B cell (primary cell): Measurements from ENCODE around the gene HS2ST1. TPM values are rescaled to one million over a fixed set of nuclear protein-coding genes. Genes with fewer than 3 reads are reported as not detected.

Experiments
- ATAC-seq: fragments of 200-7000 bp; cut with Tn5 transposase; one replicate; pipeline ENCODE4 v1.10.0; 2021; ENCODE audit warnings: low read depth, mild to moderate bottlenecking, moderate number of reproducible peaks, moderate library complexity
- CTCF ChIA-PET: fragments of 350-600 bp; sonication (Branson Sonifier 250); formaldehyde crosslinking; loops from one replicate; lab custom pipeline; 2021; ENCODE audit warnings: antibody characterized with exemption, inconsistent platforms; lab: Charles Lee
- POLR2A ChIA-PET: fragments of 350-600 bp; sonication (Branson Sonifier 250); formaldehyde crosslinking; loops from one replicate; lab custom pipeline; 2021; ENCODE audit warnings: antibody characterized with exemption; lab: Charles Lee
- DNase-seq: peaks from one replicate; pipeline ENCODE4 v3.0.0; 2013
- H2AFZ ChIP-seq: 2 replicates; pipeline ENCODE4 v1.6.1; 2012; ENCODE audit warnings: mild to moderate bottlenecking, low read depth, low read length; ENCODE audit not compliant: insufficient read depth, poor library complexity, severe bottlenecking
- H3K27ac ChIP-seq, 2 donors: 1 replicate in 1 of 2; 2 replicates in 1 of 2; pipeline ENCODE4 v1.5.1; 2012 to 2013; ENCODE audit warnings: low read length in 2 of 2, mild to moderate bottlenecking in 2 of 2, moderate library complexity in 1 of 2
- H3K27me3 ChIP-seq, 4 experiments: fragments of 200-600 bp in 1 of 4; sonication (generic) in 1 of 4; replicated peaks in 1 of 4; 1 replicate in 2 of 4; 2 replicates in 2 of 4; pipeline versions ENCODE4 v1.6.1 to v1.7.0; 2013 to 2016; ENCODE audit warnings: low read length in 3 of 4, mild to moderate bottlenecking in 2 of 4, mixed read lengths in 1 of 4, moderate library complexity in 1 of 4; ENCODE audit not compliant: insufficient read depth in 4 of 4, control insufficient read depth in 3 of 4; ENCODE audit errors: control extremely low read depth in 1 of 4
- H3K36me3 ChIP-seq, 2 experiments: replicated peaks in 1 of 2; 1 replicate in 1 of 2; 2 replicates in 1 of 2; pipeline versions ENCODE4 v1.6.1 to v1.7.1; 2013; ENCODE audit warnings: low read length in 1 of 2; ENCODE audit not compliant: insufficient read depth in 2 of 2, control insufficient read depth in 1 of 2; ENCODE audit errors: control extremely low read depth in 1 of 2, extremely low read depth in 1 of 2
- H3K4me1 ChIP-seq, 2 donors: fragments of 200-600 bp in 1 of 2; sonication (generic) in 1 of 2; 1 replicate in 1 of 2; 2 replicates in 1 of 2; pipeline versions ENCODE4 v1.5.1 to v1.6.1; 2013 to 2017; ENCODE audit warnings: low read length in 2 of 2; ENCODE audit not compliant: control insufficient read depth in 2 of 2, insufficient read depth in 2 of 2
- H3K4me2 ChIP-seq: replicated peaks from 2 replicates; pipeline ENCODE3; 2012; ENCODE audit warnings: mild to moderate bottlenecking, low read depth, low read length; ENCODE audit not compliant: poor library complexity, severe bottlenecking
- H3K4me3 ChIP-seq, 5 experiments: fragments of 200-600 bp in 1 of 5; sonication (generic) in 1 of 5; 1 replicate in 3 of 5; 2 replicates in 2 of 5; pipeline versions ENCODE4 v1.5.1 to v1.7.0; 2011 to 2016; ENCODE audit warnings: low read length in 4 of 5, mild to moderate bottlenecking in 4 of 5, low read depth in 2 of 5, control low read depth in 1 of 5, moderate library complexity in 1 of 5; ENCODE audit not compliant: insufficient read depth in 1 of 5; ENCODE audit errors: control extremely low read depth in 1 of 5, extremely low read depth in 1 of 5
- H3K79me2 ChIP-seq: fragments of 200-600 bp; sonication (generic); one replicate; pipeline ENCODE4 v1.6.0; 2016; ENCODE audit warnings: low read length; ENCODE audit not compliant: control insufficient read depth, insufficient read depth
- H3K9ac ChIP-seq: fragments of 200-600 bp; sonication (generic); 2 replicates; pipeline ENCODE4 v1.6.1; 2017; ENCODE audit warnings: mild to moderate bottlenecking, low read length, moderate library complexity
- H3K9me3 ChIP-seq, 3 donors: one replicate each; pipeline versions ENCODE4 v1.6.1 to v1.7.1; 2013; ENCODE audit warnings: low read length in 2 of 3; ENCODE audit not compliant: control insufficient read depth in 2 of 3, insufficient read depth in 1 of 3; ENCODE audit errors: control extremely low read depth in 1 of 3
- H4K20me1 ChIP-seq: 2 replicates; pipeline ENCODE4 v1.6.0; 2012; ENCODE audit warnings: mild to moderate bottlenecking, low read length; ENCODE audit not compliant: insufficient read depth, control insufficient read depth, poor library complexity, severe bottlenecking
- H3K27ac Mint-ChIP-seq: one replicate; pipeline ENCODE4 v1.8.0; 2021; ENCODE audit warnings: mixed read lengths
- H3K27me3 Mint-ChIP-seq: one replicate; pipeline ENCODE4 v1.8.0; 2021; ENCODE audit warnings: mixed read lengths
- H3K4me1 Mint-ChIP-seq: one replicate; pipeline ENCODE4 v1.8.0; 2021; ENCODE audit warnings: mixed read lengths
- H3K4me3 Mint-ChIP-seq: one replicate; pipeline ENCODE4 v1.8.0; 2021; ENCODE audit warnings: mixed read lengths
- H3K9me3 Mint-ChIP-seq: one replicate; pipeline ENCODE4 v1.8.0; 2022; ENCODE audit warnings: mixed read lengths; ENCODE audit not compliant: insufficient read depth
- EZH2 ChIP-seq: IDR thresholded peaks from 2 replicates; pipeline ENCODE4 v1.6.1; 2012; ENCODE audit warnings: borderline replicate concordance, low read depth, mild to moderate bottlenecking, moderate library complexity, low read length; ENCODE audit not compliant: insufficient read depth, poor library complexity, severe bottlenecking
- WGBS: methylation state at CpG from one replicate; pipeline ENCODE4 v1.1.5; 2013; ENCODE audit warnings: missing lambda C conversion rate; ENCODE audit not compliant: insufficient coverage; 5-methylcytosine and 5-hydroxymethylcytosine counted together
- intact Hi-C: fragments of 100-400 bp; cut with micrococcal nuclease; formaldehyde crosslinking; loops from one replicate; pipeline ENCODE4 v1.10.0; 2022
- polyA plus RNA-seq: library from polyadenylated mRNA; depleted of rRNA; stranded (reverse); fragments of >200 nt; gene quantifications from 2 replicates; pipeline ENCODE4 v1.2.3, GENCODE V29; 2012
- total RNA-seq, 2 donors: library from RNA; stranded (reverse); fragments of 120-200 nt in 1 of 2; gene quantifications; 1 replicate in 1 of 2; 2 replicates in 1 of 2; pipeline versions ENCODE4 v1.2.3 to v1.2.4, GENCODE V29; 2013 to 2022
- TF ChIP-seq, protein P1 (sequence below): fragments of 200-600 bp; IDR thresholded peaks from one replicate; pipeline ENCODE4 v1.8.0; 2022; ENCODE audit warnings: antibody characterized with exemption, mild to moderate bottlenecking

The HS2ST1 gene
- total and polyA plus RNA-seq, 2 donors (not counting 1 experiment from before 2014, with no cell fraction given): 3.0 to 16.9 TPM

DNA sequence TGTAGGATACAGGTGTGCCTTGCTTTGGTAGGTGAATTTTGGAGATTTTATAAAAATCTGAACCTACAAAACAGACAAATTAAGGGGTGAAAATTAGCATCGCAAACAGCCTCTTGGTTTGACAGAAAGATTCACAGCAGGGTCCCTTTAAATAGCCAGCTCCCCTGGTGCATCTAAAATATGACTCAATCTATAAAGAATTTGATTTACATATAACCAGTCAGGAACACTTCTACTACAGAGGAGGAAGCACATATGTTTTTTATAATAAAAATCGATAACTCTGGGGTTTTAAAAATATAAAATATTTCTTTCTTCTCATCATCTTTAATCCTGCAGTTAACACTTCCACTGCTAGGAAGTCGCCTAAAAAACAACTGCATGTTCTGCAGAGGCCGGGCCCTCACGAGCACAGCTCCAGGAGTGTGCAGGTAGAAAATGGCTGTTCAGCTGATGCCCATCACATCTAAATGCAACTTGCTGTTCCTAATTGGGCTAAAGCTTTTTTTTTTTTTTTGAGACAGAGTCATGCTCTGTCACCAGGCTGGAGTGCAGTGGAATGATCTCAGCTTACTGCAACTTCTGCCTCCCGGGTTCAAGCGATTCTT lies 203.4 kb downstream of the HS2ST1 start:
- H3K9me3 Mint-ChIP-seq: no peaks in the 10 kb centered on the region

DNA sequence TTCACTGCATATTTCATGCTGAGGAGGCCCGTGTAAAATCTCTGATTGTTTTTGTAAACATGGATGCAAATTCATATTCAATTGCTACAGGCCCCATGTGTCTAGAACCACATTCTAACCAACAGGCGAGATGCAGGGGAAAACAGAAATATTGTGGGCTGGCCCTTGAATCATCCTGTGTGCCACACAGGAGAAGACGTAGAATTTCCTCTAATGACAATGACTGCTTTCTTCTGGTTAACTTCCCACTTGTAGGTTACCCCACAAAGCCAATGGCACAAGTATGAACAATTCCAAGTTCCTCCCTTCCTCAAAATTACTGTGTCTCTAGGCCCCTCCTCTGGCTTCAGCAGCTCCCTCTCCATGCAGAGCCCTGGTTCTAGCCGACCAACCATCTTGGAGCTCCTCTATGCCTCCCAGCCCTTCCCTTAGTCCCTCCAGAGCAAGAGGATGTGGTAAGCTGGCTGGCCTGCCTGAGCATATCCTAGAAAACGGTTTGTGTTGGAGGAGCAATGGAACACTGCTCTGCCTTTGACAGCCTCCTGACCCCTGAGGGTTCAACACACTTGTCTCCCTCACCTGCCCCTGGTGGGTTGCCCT lies 205.2 kb downstream of the HS2ST1 start:
- no peaks in the 10 kb centered on the region for H3K9me3 Mint-ChIP-seq
- intact Hi-C loops: no loop called here
- ChIA-PET POLR2A (no interaction called here), CTCF (interaction anchor here (1.1 kb wide), 1 partner anchor 10 kb away, joined by 3 read pairs; no protein-coding TSS in a partner anchor)
- H3K27ac Mint-ChIP-seq: no peak overlapping the region
- no peaks in the 10 kb centered on the region for H3K27me3 ChIP-seq
- H3K79me2 ChIP-seq: no peaks in the 10 kb centered on the region
- 83% methylated on average over 3 of the region's 5 CpGs for WGBS
- no peak overlapping the region for H3K27ac ChIP-seq
- H3K9ac ChIP-seq: no peak overlapping the region
- H3K4me2 ChIP-seq: no peak overlapping the region
- H2AFZ ChIP-seq: no peak overlapping the region
- TF ChIP-seq EZH2: no peak
- TF ChIP-seq, protein P1, sequence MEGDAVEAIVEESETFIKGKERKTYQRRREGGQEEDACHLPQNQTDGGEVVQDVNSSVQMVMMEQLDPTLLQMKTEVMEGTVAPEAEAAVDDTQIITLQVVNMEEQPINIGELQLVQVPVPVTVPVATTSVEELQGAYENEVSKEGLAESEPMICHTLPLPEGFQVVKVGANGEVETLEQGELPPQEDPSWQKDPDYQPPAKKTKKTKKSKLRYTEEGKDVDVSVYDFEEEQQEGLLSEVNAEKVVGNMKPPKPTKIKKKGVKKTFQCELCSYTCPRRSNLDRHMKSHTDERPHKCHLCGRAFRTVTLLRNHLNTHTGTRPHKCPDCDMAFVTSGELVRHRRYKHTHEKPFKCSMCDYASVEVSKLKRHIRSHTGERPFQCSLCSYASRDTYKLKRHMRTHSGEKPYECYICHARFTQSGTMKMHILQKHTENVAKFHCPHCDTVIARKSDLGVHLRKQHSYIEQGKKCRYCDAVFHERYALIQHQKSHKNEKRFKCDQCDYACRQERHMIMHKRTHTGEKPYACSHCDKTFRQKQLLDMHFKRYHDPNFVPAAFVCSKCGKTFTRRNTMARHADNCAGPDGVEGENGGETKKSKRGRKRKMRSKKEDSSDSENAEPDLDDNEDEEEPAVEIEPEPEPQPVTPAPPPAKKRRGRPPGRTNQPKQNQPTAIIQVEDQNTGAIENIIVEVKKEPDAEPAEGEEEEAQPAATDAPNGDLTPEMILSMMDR: no peak
- H3K4me1 ChIP-seq: no peaks in the 10 kb centered on the region
- H3K27me3 Mint-ChIP-seq: no peaks in the 10 kb centered on the region
- H3K4me1 Mint-ChIP-seq: peaks cover 3% of the 10 kb centered on the region
- H3K9me3 ChIP-seq: no peaks in the 10 kb centered on the region
- H3K36me3 ChIP-seq: no peaks in the 10 kb centered on the region
- H3K4me3 ChIP-seq: no peak overlapping the region
- H3K4me3 Mint-ChIP-seq: no peak overlapping the region
- no peak for DNase-seq
- H4K20me1 ChIP-seq: no peaks in the 10 kb centered on the region
- ATAC-seq: no peak

More for the DNA sequence above, 203.4 kb downstream of the HS2ST1 start:
- Mint-ChIP-seq H3K4me1 (peaks cover 3% of the 10 kb centered on the region), H3K4me3 (no peak overlapping the region), H3K27me3 (no peaks in the 10 kb centered on the region), H3K27ac (no peak overlapping the region)
- no peak for DNase-seq
- CTCF ChIA-PET: interaction anchor here (0.7 to 1.2 kb wide), 4 partner anchors 12 to 65 kb away, joined by 3 read pairs; no protein-coding TSS in a partner anchor
- no peak overlapping the region for H3K9ac ChIP-seq
- H3K4me1 ChIP-seq: no peaks in the 10 kb centered on the region
- no peaks in the 10 kb centered on the region for H3K27me3 ChIP-seq
- H2AFZ ChIP-seq: no peak overlapping the region
- no peak for ATAC-seq
- no peaks in the 10 kb centered on the region for H3K36me3 ChIP-seq
- H3K4me2 ChIP-seq: no peak overlapping the region
- WGBS: 94% methylated on average over 2 of the region's 7 CpGs
- H3K4me3 ChIP-seq: no peak overlapping the region
- no peaks in the 10 kb centered on the region for H3K9me3 ChIP-seq
- intact Hi-C loops: no loop called here
- no peak overlapping the region for H3K27ac ChIP-seq
- TF ChIP-seq, protein P1: no peak
- no peak for TF ChIP-seq EZH2
- POLR2A ChIA-PET: no interaction called here
- no peaks in the 10 kb centered on the region for H3K79me2 ChIP-seq
- no peaks in the 10 kb centered on the region for H4K20me1 ChIP-seq
